Lower lobe of right lung (tissue), 2 donors: ENCODE results near the gene CTDSP2. TPM values are rescaled to one million over a fixed set of nuclear protein-coding genes. Genes with fewer than 3 reads are reported as not detected.
"Not testable (repeated sequence)": the region's sequence is repeated elsewhere in the genome, so short reads cannot be mapped to it uniquely, and the experiment has no call there.

Experiments used
- ATAC-seq, 2 donors: fragments of 200-7000 bp; cut with Tn5 transposase; one replicate each; pipeline ENCODE4 v1.9.1; 2020 to 2022; ENCODE audit warnings: mild to moderate bottlenecking in 2 of 2, moderate library complexity in 2 of 2
- DNase-seq: peaks from one replicate; pipeline ENCODE4 v3.0.0-alpha.2; 2020
- H3K27ac ChIP-seq: fragments of 200-600 bp; one replicate; pipeline ENCODE4 v1.8.0; 2022
- H3K27me3 ChIP-seq: fragments of 200-600 bp; one replicate; pipeline ENCODE4 v1.8.0; 2022; ENCODE audit warnings: low read depth
- H3K36me3 ChIP-seq: fragments of 200-600 bp; one replicate; pipeline ENCODE4 v1.8.0; 2022; ENCODE audit warnings: mild to moderate bottlenecking
- H3K4me1 ChIP-seq: fragments of 200-600 bp; one replicate; pipeline ENCODE4 v1.8.0; 2022
- H3K4me3 ChIP-seq: fragments of 200-600 bp; one replicate; pipeline ENCODE4 v1.8.0; 2022; ENCODE audit warnings: mild to moderate bottlenecking
- H3K9me3 ChIP-seq: fragments of 200-600 bp; one replicate; pipeline ENCODE4 v1.8.0; 2022
- CTCF ChIP-seq: fragments of 200-600 bp; IDR thresholded peaks from one replicate; pipeline ENCODE4 v1.8.0; 2022; ENCODE audit warnings: antibody characterized with exemption, mild to moderate bottlenecking
- intact Hi-C: fragments of 100-400 bp; cut with DNase I; formaldehyde crosslinking; loops from one replicate; pipeline ENCODE4 v1.11.0; 2022
- total RNA-seq: library from RNA; stranded (reverse); fragmentation: NEBNext Ultra II Directional; extraction: Animal tissue kit (Norgen Biotek cat#: 25700); gene quantifications from one replicate; pipeline ENCODE4 v1.2.1, GENCODE V29; 2021
- donor health status: DM: no; HTN: yes; CAD: no; lungs with severe emphysema.

The CTDSP2 gene
- total RNA-seq, 1 donor from 2014 or later, result 220 TPM

GRCh38 chr12:57883700-57884099, 37.2 kb upstream of the CTDSP2 start:
- H3K4me1 ChIP-seq, result peaks cover 19% of the 10 kb centered on the region
- TF ChIP-seq CTCF, result no peak
- no peak overlapping the region for H3K4me3 ChIP-seq
- no peak for ATAC-seq
- no peaks in the 10 kb centered on the region for H3K27me3 ChIP-seq
- intact Hi-C loops, result no loop called here
- no peak overlapping the region for H3K27ac ChIP-seq
- no peaks in the 10 kb centered on the region for H3K36me3 ChIP-seq
- no peaks in the 10 kb centered on the region for H3K9me3 ChIP-seq
- DNase-seq, result no peak

- DNase-seq (no peak), ATAC-seq (no peak)
- Histone ChIP-seq H3K9me3 (no peaks in the 10 kb centered on the region), H3K27me3 (no peaks in the 10 kb centered on the region), H3K27ac (no peak overlapping the region), H3K36me3 (no peaks in the 10 kb centered on the region), H3K4me1 (peaks cover 13% of the 10 kb centered on the region), H3K4me3 (no peak overlapping the region)
- intact Hi-C loops, result no loop called here
- no peak for TF ChIP-seq CTCF
Measured at GRCh38 chr12:57883057-57883456, 36.5 kb upstream of the CTDSP2 start.

GRCh38 chr12:57882575-57882974, 36.0 kb upstream of the CTDSP2 start:
- DNase-seq, result no peak
- ATAC-seq, result no peak
- Histone ChIP-seq H3K27ac (no peak overlapping the region), H3K9me3 (no peaks in the 10 kb centered on the region), H3K4me1 (peaks cover 8% of the 10 kb centered on the region), H3K4me3 (no peak overlapping the region), H3K36me3 (no peaks in the 10 kb centered on the region), H3K27me3 (no peaks in the 10 kb centered on the region)
- TF ChIP-seq CTCF, result no peak
- intact Hi-C loops, result no loop called here

- Histone ChIP-seq H3K9me3 (no peaks in the 10 kb centered on the region), H3K27me3 (no peaks in the 10 kb centered on the region), H3K27ac (no peak overlapping the region), H3K4me3 (no peak overlapping the region), H3K4me1 (peaks cover under 1% of the 10 kb centered on the region), H3K36me3 (no peaks in the 10 kb centered on the region)
- no peak for ATAC-seq
- TF ChIP-seq CTCF, result no peak
- DNase-seq, result no peak
- intact Hi-C loops, result no loop called here
Measured at GRCh38 chr12:57881475-57881874, 34.9 kb upstream of the CTDSP2 start.

- ATAC-seq, H3K27ac ChIP-seq: not testable (repeated sequence)
Measured at GRCh38 chr12:57881035-57881434, 34.5 kb upstream of the CTDSP2 start.

GRCh38 chr12:57877876-57878275, 31.3 kb upstream of the CTDSP2 start:
- intact Hi-C loops, result no loop called here
- ATAC-seq (no peak), DNase-seq (no peak)
- Histone ChIP-seq H3K4me1 (peaks cover 23% of the 10 kb centered on the region), H3K36me3 (no peaks in the 10 kb centered on the region), H3K27me3 (no peaks in the 10 kb centered on the region), H3K9me3 (no peaks in the 10 kb centered on the region), H3K4me3 (no peak overlapping the region), H3K27ac (no peak overlapping the region)
- TF ChIP-seq CTCF, result no peak

More at GRCh38 chr12:57881035-57881434, 34.5 kb upstream of the CTDSP2 start:
- H3K4me3 ChIP-seq, H3K9me3 ChIP-seq, H3K4me1 ChIP-seq, H3K27me3 ChIP-seq, intact Hi-C loops, H3K36me3 ChIP-seq, DNase-seq: not testable (repeated sequence)
